K562 (cell line): ENCODE measurements around the gene BTN3A1. TPM values are rescaled to one million over a fixed set of nuclear protein-coding genes. Genes with fewer than 3 reads are reported as not detected.

Experiments
- GMEB1 ChIP-seq: fragments of 250-450 bp; sonication (Bioruptor Pico); IDR thresholded peaks from 2 replicates; pipeline ENCODE4 v1.4.0; 2020; ENCODE audit warnings: mild to moderate bottlenecking
- GTF2A2 ChIP-seq: IDR thresholded peaks from 2 replicates; pipeline ENCODE4 v1.6.1; 2016; ENCODE audit warnings: mild to moderate bottlenecking, missing genetic modification characterization, missing compliant biosample characterization
- RBM14 ChIP-seq: fragments of 200-400 bp; formaldehyde crosslinking; IDR thresholded peaks from 2 replicates; pipeline ENCODE4 v1.6.1; 2018; ENCODE audit warnings: low read depth, mild to moderate bottlenecking, low read length, moderate library complexity, borderline replicate concordance; ENCODE audit not compliant: insufficient read depth
- TFE3 ChIP-seq: fragments of 450-650 bp; formaldehyde crosslinking; IDR thresholded peaks from 2 replicates; pipeline ENCODE4 v1.4.0; 2020; ENCODE audit warnings: mild to moderate bottlenecking, mixed read lengths
- ZNF318 ChIP-seq, 2 experiments: fragments of 450-650 bp; IDR thresholded peaks; 2 replicates each; pipeline ENCODE4 v1.6.1; 2016; ENCODE audit warnings: mild to moderate bottlenecking in 2 of 2, borderline replicate concordance in 1 of 2, low read depth in 1 of 2, moderate library complexity in 1 of 2
- ZNF444 ChIP-seq: fragments of 250-450 bp; sonication (Bioruptor Pico); IDR thresholded peaks from 2 replicates; pipeline ENCODE4 v1.4.0; 2020; ENCODE audit warnings: mild to moderate bottlenecking, moderate library complexity
- ZNF592 ChIP-seq: fragments of 450-650 bp; IDR thresholded peaks from 2 replicates; pipeline ENCODE4 v1.6.1; 2017; ENCODE audit warnings: antibody characterized with exemption, mild to moderate bottlenecking
- polyA plus RNA-seq, 8 experiments: library from polyadenylated mRNA; depleted of rRNA in 4 of 8; stranded (reverse) in 5 of 8; unstranded in 3 of 8; fragments of >200 nt; fragmentation: Nextera tagmentation in 2 of 8; fragmentation: Illumina TruSeq in 1 of 8; extraction: Ambion mirVana in 2 of 8; extraction: Trizol in 1 of 8; gene quantifications; 2 replicates each; pipeline versions ENCODE4 v1.2.1 to v1.2.3, GENCODE V29; 2011 to 2014; ENCODE audit warnings: inconsistent platforms in 1 of 8, missing spikeins in 1 of 8
- total RNA-seq, 7 experiments: library from RNA; depleted of rRNA in 6 of 7; stranded (reverse); fragments of >200 nt in 6 of 7; fragmentation: Illumina TruSeq in 2 of 7; extraction: Trizol in 2 of 7; gene quantifications; 2 replicates each; pipeline versions ENCODE4 v1.2.1 to v1.2.3, GENCODE V29; 2011 to 2021; ENCODE audit warnings: low replicate concordance in 1 of 7

BTN3A1 gene
- total and polyA plus RNA-seq, 9 of the 15 experiments (the other 6 are each of a cell fraction or from before 2014, with no cell fraction given) = 0.84 to 8.5 (median 3.9) TPM

- 0 out of 4 replicates have a peak, but pooled peaks of 1 of the 2 experiments have one; percentile 25 for TF ChIP-seq ZNF318 (IDR thresholded peaks at IDR 0.05; ENCODE audit: borderline replicate concordance in 1 of 2, low read depth in 1 of 2)
- TF ChIP-seq ZNF592 = 0 out of 2 replicates have a peak, but pooled peaks have one; percentile 46
- no peak for TF ChIP-seq GMEB1 (CRISPR knock-in tag)
- no peak for TF ChIP-seq TFE3 (CRISPR knock-in tag)
- TF ChIP-seq GTF2A2 = 0 out of 2 replicates have a peak, but pooled peaks have one; percentile 60
- 0 out of 2 replicates have a peak, but pooled peaks have one; percentile 24 for TF ChIP-seq ZNF444 (CRISPR knock-in tag)
- no peak for TF ChIP-seq RBM14
These were observed 37.4 kb downstream of the BTN3A1 start (continued) for GRCh38 chr6:26439151-26440125.
